Motor neuron (in vitro differentiated cells): ENCODE results near the gene RGPD3. TPM values are rescaled to one million over a fixed set of nuclear protein-coding genes. Genes with fewer than 3 reads are reported as not detected.

Experiments
- ATAC-seq, 8 experiments: fragments of 200-7000 bp; cut with Tn5 transposase; replicated peaks in 6 of 8; 2 replicates each; pipeline ENCODE4 v1.8.0; 2021; ENCODE audit warnings: mild to moderate bottlenecking in 8 of 8, moderate library complexity in 8 of 8
- H3K27ac ChIP-seq, 2 donors: fragments of 250-450 bp; sonication (Bioruptor Pico); 2 replicates each; pipeline ENCODE4 v1.9.0; 2021; ENCODE audit warnings: antibody characterized with exemption in 2 of 2, mild to moderate bottlenecking in 2 of 2, moderate library complexity in 1 of 2
- H3K4me1 ChIP-seq, 2 donors: fragments of 250-450 bp; sonication (Bioruptor Pico); replicated peaks in 1 of 2; 2 replicates each; pipeline ENCODE4 v1.6.1; 2021; ENCODE audit warnings: antibody characterized with exemption in 2 of 2, mild to moderate bottlenecking in 2 of 2, moderate library complexity in 1 of 2
- H3K4me3 ChIP-seq, 5 donors: fragments of 250-450 bp; sonication (Bioruptor Pico); 2 replicates each; pipeline ENCODE4 v1.9.0; 2021; ENCODE audit warnings: antibody characterized with exemption in 5 of 5, mild to moderate bottlenecking in 5 of 5, moderate library complexity in 4 of 5
- WGBS, 10 experiments: fragments of 450-650 bp; shearing (Covaris generic); methylation state at CpG; one replicate each; pipeline ENCODE4 v1.0.0; 2022; 5-methylcytosine and 5-hydroxymethylcytosine counted together
- in situ Hi-C, 9 experiments: fragments of 400-800 bp; cut with MboI; loops; one replicate each; pipeline ENCODE4 v1.15.0; 2021; ENCODE audit warnings: low sequenced_read_pairs in 9 of 9, low pct_unique_long_range_greater_than_20kb in 2 of 9; ENCODE audit not compliant: unreplicated experiment in 9 of 9
- total RNA-seq, 8 experiments: library from RNA; unstranded; fragments of 300-600 nt; gene quantifications; 2 replicates each; pipeline versions ENCODE4 v1.2.3 to v1.2.4, GENCODE V29; 2022

Gene RGPD3
- total RNA-seq, 8 experiments from 2014 or later: 0.29 to 0.76 (median 0.58) TPM

GRCh38 chr2:106353676-106354075 is 114.5 kb downstream of the RGPD3 start:
- H3K27ac ChIP-seq: no peak overlapping the region
- in situ Hi-C loops: no loop called here
- no peak overlapping the region for H3K4me3 ChIP-seq
- WGBS, 10 experiments: 39 to 100% (median 77%) methylated on average over 1 to 5 of the region's 5 CpGs
- H3K4me1 ChIP-seq: no peaks in the 10 kb centered on the region
- ATAC-seq: peak in 1 of 8 experiments; percentile 16

GRCh38 chr2:106350980-106351379 is 117.2 kb downstream of the RGPD3 start:
- Histone ChIP-seq H3K4me1 (no peaks in the 10 kb centered on the region), H3K27ac (no peak overlapping the region), H3K4me3 (no peak overlapping the region)
- WGBS, 10 experiments: 8 to 100% (median 73%) methylated on average over 1 to 2 of the region's 2 CpGs; no CpG with 5 or more reads in 1 of the 10 experiments
- in situ Hi-C loops: no loop called here
- no peak for ATAC-seq

GRCh38 chr2:106344302-106344701 is 123.9 kb downstream of the RGPD3 start:
- Histone ChIP-seq H3K27ac (no peak overlapping the region), H3K4me3 (no peak overlapping the region), H3K4me1 (peaks cover 0 to 7% of the 10 kb centered on the region in 2 donors)
- no peak for ATAC-seq
- WGBS, 10 experiments: 60 to 100% (median 82%) methylated on average over 1 to 5 of the region's 12 CpGs; no CpG with 5 or more reads in 3 of the 10 experiments
- in situ Hi-C loops: no loop called here

- ATAC-seq: no peak
- 94 to 100% (median 95%) methylated on average over 3 to 6 of the region's 16 CpGs; no CpG with 5 or more reads in 7 of the 10 experiments for WGBS, 10 experiments
- Histone ChIP-seq H3K4me3 (no peak overlapping the region), H3K27ac (no peak overlapping the region), H3K4me1 (peaks cover 0 to 13% of the 10 kb centered on the region in 2 donors)
- in situ Hi-C loops: no loop called here
Observed at GRCh38 chr2:106343274-106343673, 124.9 kb downstream of the RGPD3 start.

GRCh38 chr2:106342831-106343251 is 125.4 kb downstream of the RGPD3 start:
- 79 to 97% (median 90%) methylated on average over 4 to 11 of the region's 25 CpGs; no CpG with 5 or more reads in 4 of the 10 experiments for WGBS, 10 experiments
- Histone ChIP-seq H3K4me1 (peaks cover 0 to 13% of the 10 kb centered on the region in 2 donors), H3K27ac (no peak overlapping the region), H3K4me3 (no peak overlapping the region)
- in situ Hi-C loops: no loop called here
- no peak for ATAC-seq

- no peak overlapping the region for H3K4me3 ChIP-seq
- 57 to 100% (median 94%) methylated on average over 1 to 4 of the region's 5 CpGs; no CpG with 5 or more reads in 4 of the 10 experiments for WGBS, 10 experiments
- no peak overlapping the region for H3K27ac ChIP-seq
- no peak for ATAC-seq
- peaks cover 0 to 13% of the 10 kb centered on the region in 2 donors for H3K4me1 ChIP-seq
- in situ Hi-C loops: no loop called here
Observed at GRCh38 chr2:106341666-106342065, 126.5 kb downstream of the RGPD3 start.

Other genes with a start within 250 kb of the RGPD3 start
- under 1 TPM in 5 of 8 experiments, not detected in 3; 0.05 to 0.43 (median 0.13) TPM for gene CD8B2, start 19.0 kb upstream of the RGPD3 start, total RNA-seq